Kidney tubule cell (primary cell): ENCODE data around the gene INPP5A.

Source experiments
- DNase-seq: peaks from one replicate; pipeline ENCODE4 v3.0.0-alpha.2; 2018; ENCODE audit warnings: low spot score

Gene INPP5A

DNA sequence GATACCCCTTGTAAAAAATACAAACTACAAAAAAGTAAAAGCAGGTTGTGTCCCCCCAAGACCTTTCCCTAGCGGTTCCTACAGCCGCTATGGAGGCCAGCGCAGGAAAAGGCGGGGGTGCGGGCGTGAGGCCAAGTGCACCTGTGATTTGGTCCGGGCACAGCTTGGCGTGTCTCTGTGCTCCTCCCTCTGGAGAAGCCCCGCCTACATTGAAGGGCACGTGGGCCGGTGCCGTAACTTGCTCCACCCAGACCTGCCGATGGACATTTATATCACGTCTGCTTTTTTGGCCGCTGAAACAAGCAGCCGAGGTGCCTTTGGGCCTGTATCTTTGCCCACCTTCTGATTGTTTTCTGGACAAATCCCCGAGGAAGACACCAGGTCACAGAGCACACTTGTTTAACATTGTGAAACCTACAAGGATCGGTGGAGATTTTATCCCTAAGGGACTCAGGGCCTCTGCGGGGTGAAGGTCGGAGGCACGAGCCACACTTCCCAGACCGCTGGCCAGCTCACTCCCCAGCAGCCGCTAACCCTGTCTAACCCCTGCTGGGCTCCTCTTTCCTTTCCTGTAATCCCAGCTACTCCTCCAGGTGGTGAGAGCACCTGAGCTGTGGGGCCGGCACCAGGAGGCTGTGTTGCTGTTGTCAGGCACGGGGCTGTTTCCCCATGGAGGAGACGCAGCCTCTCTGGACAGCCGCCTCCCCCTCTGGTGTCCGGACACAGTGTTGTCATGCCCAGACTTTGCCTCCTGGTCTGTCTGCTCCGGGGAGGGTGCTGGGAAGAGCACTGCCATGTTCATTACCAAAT, 18.8 kb upstream of the INPP5A start:
- DNase-seq, result peak; percentile 87

DNA sequence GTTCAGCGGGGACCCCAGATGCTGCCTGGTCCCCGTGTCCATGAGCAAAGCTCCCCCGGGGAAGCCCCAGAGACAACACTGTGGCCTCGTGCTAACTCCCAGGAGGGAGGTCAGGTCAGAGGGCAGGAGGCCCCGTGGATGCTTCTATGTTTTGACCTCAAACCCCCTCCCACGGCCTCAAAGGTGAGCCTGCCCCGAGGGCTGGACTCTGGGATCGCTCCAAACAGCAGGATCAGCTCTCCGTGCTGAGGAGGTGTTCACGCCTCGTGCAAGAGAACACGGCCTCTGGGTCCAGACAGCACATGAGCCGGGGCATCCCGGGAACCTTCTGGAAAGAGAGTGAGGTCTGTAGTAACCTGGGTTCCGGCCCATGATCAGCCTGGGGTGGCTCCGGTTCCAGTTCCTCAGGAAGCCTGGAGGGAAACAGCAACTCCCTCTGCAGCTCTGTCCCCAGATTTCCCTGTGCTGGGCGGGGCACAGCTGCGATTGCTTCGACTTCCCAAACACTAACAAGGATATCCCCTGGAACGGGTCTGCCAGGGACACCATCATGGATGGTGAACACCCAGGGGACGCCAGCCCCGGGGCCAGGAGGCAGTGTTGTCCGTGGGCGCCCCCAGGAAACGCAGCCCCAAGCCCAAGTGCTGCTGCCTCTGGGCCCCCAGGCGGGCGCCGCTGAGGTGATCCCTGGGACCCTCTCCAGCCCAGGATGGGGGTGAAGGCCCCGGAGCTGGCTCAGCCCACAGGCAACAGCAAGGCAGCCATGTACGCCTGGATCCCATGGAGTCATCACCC, 18.0 kb upstream of the INPP5A start:
- no peak for DNase-seq

- no peak for DNase-seq
Measured at GRCh38 chr10:132520177-132520811, 17.3 kb upstream of the INPP5A start.

GRCh38 chr10:132521041-132521465, 16.5 kb upstream of the INPP5A start:
- no peak for DNase-seq

DNA sequence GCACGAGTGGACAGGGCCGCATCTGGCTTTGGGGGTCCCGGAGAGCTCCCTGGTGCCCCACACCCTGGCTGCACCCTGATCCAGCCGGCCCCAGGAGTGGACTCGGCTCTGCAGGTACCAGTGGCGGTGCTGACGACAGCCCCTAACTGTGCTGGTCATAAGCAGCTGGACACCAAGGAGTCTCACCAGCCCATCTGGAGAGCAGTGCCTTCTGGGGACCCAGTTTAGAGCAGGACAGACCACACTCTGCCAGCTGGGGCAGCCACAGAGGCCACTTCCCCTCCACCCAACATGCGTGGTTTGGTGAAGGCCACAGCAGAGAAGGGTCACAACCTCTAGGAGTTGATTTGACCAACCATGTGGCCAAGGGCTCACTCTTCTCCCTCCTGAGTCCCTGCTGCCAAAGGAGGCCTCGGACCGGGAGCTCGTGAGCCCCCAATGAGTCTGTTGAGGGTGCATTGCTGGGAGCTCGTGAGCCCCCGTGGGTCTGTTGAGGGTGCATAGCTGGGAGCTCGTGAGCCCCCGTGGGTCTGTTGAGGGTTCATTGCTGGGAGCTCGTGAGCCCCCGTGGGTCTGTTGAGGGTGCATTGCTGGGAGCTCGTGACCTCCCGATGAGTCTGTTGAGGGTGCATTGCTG, 16.0 kb upstream of the INPP5A start:
- no peak for DNase-seq

DNA sequence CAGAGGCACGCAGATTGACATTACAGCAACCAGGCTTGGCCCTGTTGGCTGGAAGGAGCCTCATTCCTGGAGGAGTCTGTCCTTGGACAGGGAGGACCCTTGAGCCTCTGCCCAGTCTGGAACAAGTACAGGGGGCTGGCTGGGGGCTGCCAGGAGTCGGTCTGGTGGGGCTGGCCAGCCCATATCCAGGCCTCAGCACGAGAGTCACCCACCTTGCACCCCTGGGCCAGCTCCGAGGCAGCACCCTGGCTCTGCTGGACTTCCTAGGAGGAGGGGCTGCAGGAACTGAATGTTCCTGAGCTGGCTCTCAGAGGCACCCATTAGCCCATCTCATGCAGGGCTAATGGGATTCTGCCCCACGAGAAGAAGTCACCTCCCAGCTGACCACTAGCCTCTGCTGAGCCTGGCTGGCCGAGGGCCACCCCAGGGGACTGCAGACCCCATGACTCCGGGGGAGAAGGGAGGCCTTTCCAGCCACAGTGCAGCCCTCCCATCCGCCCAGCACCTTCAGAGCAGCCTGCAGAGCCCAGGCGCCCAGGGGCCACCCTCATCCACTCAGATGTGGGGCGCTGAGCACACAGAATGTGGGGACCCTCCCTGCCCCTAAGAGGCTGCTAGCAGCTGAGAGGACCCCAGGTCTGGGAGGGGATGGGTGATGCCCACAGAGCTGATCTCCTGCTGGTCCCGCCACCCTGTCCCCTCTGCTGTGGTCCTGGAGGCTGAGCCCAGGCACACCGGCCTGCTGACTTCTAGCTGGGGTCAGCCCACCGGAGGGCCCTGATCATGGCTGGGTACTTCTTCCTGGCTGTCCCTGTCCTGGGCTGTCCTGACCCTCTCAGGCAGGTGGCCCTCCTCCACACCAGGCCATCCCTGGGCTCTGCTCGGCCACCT, 14.8 kb upstream of the INPP5A start:
- no peak for DNase-seq

DNA sequence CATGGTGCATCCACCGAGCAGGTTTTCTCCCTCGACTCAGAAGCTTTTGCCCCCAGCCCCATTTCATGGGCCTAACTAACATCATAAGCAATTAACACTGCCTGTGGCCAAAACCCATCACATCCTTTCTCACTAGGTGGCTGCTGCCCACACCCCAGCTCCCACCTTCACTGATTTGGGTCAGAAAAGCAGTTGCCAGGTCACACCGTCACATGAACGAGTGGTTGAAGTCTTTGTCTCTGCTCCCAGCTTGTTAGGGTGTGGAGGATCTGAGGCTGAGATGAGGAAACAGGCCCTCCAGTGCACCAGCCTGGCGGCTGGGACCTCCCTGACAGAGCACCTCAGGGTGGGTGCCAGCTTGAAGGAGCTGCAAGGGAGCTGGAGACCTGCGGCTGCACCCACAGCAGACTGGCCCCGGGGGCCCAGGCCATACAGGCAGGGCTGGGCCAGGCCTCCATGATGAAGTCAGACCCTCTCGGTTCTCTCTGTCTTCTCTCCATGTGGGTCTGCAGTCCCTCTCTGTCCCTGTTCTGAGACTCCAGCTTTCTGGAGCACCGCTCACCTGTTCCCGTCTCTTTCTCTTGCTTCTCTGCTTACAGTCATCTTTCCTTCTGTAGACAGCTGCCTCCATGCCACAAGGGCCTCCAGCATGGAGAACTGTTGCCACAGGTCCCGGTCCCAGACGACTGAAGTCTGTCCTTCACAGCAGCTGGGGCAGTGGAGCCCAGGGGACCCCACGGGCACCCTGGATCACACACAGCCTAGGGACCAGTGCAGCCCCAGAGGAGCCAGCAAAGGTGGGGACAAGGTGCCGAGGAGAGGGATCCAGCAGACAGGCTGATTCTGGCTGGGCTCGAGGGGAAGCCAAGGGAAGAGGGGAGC, 13.8 kb upstream of the INPP5A start:
- DNase-seq, result no peak

DNA sequence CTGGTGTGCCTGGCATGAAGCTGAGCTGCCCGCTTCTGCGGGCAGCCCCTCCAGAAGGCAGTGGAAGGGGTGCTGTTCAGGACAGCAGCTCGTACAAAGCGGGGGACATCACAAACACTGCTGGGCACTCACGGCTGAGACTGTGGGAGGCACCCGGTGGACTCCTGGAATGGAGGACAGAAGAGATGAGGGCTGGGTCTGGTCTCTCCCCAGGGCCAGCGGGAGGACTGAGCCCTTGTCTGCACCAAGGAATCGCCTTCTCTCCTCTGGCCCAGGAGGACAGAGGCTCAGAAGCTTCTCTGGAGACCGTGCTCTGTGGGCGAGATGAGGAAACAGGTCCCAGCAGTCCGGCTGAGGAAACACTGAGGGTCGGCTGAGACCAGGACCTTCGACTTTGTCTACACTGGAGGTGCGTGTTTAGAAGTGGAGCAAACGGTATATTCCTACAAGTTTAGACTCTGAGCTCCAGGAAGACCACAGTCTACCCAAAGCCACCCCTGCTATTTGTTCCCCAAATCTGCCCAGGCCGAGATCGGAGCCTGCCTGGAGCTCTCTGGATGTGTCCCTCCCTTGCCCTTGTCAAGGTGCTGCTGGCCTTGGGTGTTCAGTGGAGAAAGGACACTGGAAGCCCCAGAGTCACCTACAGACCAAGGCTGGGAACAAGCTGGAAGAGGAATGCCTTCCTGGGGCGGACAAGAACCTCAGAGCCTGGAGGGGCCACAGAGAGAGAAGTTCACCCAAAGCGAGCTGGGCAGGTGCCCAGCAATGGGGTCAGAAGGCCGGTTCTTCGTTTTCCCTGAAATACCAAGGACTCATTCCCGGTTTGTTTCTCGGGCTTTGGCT, 12.9 kb upstream of the INPP5A start:
- no peak for DNase-seq

DNA sequence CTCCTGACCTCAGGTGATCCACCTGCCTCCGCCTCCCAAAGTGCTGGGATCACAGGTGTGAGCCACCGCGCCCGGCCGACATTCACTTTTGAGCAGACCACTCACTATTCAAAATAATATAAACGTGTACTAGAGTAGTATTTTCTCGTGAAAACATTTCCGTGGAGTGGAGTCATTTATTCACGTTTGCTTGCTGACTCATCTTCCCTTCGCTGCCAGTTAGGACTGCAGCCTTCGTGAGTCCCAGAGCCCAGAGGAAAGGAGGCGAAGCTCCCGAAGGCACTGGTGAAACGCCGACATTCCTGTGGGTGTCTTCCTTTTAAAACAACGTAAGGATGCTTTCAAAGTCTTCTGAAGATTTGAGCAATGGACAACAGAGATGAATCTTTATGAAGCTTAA, 10.9 kb upstream of the INPP5A start:
- no peak for DNase-seq

DNA sequence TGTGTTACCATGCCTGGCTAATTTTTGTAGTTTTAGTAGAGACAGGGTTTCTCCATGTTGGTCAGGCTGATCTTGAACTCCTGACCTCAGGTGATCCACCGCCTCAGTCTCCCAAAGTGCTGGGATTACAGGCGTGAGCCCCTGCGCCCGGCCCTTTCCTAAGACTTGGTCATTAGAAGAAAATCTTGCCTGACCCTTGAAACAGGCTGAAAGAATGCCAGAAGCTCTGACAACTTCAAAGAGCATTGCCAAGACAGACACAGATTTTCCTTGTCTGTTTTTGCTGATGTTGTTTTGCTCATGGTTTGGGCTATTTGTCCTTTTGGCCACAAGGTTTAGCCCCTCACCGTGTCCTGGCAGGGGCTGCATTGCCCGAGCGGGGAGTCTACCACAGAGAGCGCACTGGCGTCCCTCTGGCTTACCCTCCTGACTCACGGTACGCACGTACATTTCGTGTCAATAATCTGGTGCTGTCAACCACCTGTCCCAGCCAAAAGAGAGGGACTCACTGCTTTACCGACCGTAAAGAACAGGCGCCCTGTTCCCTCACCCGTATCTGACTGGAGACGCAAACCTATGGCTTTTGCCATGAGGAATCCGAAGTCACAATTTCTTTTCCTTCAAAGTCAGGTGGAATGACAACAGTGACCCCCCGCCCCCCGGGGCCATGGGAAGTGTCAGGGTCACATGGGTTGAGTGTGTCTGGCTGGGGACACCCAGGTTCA, 10.1 kb upstream of the INPP5A start:
- peak; percentile 45 for DNase-seq

GRCh38 chr10:132528064-132528691, 9.4 kb upstream of the INPP5A start:
- no peak for DNase-seq

DNA sequence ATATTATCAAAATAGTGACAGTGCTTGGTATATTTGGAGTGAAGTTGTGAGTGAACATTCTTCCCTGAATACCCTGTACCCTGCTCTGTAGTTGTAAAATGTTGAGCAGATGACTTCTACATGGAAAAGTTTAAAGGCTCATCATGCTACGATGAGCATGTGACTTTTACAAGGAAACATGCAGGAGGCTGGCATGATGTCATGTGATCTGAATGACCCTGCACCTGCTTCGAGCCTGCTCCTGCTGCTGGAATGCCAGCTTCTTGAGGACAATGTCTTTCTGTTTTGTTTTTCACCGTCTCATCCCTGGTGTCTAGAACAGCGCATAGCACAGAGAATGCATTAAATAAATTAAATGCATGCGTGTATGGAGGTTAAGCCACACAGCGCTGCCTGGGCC, 5.4 kb upstream of the INPP5A start:
- DNase-seq, result peak; percentile 62

DNA sequence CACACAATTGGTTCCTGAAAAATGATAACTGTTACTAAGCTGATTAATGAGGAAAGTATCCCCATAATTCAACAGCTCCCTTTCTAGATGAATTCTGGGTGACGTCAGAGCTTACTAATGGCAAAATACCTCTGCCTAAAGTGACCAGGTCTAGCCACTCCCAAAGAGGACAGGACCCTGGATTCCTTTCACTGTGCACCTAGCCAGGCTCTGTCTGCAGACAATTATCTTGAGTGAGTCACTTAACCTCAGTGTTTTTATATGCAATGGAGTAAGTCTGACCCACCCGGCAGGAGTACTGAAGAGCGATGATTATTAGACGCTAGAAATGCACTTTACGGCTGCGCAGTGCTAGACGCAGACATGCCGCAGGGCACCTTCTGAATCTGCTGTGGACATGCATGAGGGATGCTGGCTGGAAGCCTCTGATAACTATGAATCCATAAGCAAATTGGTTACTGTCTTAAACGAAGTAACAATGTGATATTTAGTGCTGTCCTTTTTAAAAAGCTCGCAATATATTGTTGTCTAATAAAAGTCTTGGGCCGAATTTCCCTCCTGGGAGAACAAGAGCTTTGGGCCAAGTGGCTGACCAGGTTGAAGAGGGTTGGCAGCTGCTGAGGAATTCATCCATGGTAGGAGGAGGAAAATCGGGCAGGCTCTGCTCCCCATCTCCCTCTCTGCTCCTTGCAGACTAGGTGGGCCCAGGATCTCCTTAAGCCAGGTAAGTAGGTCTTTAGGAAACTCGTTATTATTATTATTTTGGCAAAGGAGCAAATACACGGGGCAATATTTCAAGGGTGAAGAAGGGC, 4.6 kb upstream of the INPP5A start:
- DNase-seq, result peak; percentile 98

GRCh38 chr10:132533571-132534260, 3.9 kb upstream of the INPP5A start:
- DNase-seq, result no peak

DNA sequence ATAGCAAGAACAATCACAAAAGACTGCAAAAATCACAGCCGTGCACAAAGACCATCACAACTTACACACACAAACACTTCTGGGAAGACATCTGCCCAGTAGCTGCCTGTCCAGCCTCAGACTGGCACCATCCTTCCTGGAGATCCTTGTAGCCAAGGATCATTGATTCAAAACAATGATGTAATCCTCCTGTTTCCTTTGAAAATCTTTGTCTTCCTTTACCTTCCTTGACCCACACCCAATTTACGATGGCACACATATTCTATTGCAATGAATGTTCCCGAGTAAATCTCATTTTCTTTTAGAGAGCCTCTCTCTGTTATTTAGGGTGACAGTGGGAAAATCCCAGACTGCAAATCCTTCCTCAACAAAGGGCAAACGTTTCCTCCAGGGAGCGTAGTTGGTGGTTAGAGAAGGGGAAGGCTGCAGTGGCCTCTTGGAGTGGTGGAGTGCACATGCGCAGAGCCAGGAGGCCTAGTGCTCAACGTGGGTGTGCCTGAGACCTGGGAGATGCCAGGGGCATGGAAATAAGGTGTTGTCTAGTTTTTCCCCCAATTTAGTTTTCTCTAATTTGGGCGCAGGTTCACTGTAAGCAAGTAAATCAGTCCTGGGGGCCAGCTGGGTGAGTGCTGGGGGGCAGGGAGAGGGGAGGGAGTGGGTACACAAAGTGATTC, 3.1 kb upstream of the INPP5A start:
- peak; percentile 61 for DNase-seq

DNA sequence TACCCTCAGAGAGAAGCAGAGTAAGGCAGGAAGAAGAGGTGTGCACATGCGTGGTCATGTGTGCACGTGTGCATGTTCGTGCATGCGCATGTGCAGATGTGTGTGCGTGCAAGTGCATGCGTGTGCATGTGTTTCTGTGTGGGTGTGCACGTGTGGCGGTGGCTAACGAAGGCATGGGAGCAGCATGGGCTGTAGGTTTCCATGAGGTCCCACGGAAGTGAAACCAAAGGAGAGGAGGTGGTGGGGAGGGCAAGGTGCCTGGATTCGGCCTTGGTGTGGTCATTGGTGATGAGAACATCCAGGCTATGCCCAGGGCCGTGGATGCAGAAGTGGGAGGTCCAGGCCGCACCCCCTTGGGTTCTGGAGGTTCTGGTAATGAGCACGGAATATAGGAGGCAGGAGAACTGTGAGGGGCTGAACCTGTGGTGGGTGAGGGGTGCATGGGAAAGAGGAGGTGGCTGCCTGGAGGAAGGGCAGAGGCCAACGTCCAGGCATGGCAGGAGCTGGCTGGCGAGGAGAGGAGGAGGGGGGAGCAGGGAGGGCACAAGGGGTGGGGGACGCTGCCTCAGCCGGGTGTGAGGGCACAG, 2.4 kb upstream of the INPP5A start:
- no peak for DNase-seq
